Iris pigment epithelial cell (primary cell): ENCODE results near the gene ME3.

Experiments used
- DNase-seq: peaks from one replicate; pipeline ENCODE4 v3.0.0-alpha.2; 2011; ENCODE audit warnings: low read depth

ME3 gene

GRCh38 chr11:86460461-86461385 is 211.7 kb downstream of the ME3 start:
- DNase-seq: peak; percentile 56

DNA sequence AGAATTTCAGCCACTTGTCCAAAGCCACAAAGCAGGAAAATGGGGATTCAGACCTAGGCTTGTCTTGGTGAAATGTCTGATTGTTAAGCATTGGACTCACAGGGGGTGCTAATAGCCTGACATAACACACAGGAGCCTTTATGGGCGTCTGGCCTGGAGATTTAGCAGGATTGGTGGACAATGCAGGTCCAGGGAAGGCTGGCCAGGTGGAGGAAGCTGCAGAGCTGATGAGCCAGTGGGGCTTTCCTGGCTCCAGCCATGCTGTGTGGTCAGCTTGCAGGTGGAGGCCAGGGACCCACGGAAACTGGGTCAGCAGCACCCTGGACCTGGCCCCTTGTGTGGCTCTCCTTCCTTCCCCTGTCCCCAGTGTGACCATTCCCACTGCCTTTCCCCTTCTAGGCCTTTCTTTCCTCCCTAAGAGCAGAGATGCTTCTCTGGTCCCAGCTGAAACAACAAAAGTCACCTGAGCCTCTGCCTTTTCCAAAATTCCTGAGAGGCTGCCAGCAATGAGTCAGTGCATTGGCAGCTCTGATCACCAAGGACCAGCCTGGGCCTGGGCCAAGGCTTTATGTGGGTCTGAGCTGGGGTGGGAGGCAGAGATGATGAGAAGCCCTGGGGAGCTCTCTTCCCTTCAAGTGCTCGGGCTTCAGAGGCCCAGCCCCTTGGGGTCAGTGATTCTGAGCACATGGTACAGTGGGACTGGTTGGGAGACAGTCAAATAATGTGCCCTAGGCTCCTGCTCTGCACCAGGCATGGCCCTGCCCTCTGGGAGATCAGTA is 212.5 kb downstream of the ME3 start:
- DNase-seq: peak; percentile 86

- no peak for DNase-seq
These were observed 213.4 kb downstream of the ME3 start for GRCh38 chr11:86459002-86459385.

DNA sequence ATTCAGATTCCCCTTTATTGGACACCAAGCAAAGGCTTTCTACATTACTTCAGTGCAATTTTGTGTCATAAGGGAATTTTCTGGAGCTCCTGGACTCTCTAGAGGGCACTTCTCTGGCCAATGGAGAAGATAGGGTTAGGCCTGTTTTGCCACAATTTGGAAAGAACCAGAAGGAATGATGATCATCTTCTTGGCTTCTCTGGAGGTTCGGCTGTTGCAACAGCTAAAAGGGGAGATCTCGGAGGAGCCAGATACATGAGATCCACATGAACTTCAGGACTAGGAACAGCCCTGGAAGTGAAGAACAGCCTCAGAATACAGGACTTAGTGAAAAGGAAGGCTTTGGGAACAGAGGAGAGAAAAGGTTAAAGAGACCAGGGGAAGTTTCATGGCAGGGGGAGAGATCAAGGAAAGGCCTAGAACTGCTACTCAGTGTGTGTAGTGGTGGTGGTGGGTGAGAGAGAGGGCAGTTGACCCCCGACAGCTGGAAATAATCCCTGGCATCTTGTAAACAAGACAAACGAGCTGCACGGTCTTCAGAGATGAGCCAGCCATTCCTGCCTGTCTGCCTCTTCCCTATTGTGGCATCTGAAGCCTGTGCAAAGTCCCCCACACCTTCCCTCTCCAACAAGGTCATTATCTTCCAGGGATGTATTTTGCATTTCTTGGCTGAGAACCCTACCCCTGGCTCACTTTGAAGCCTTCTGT is 214.0 kb downstream of the ME3 start:
- DNase-seq: no peak

GRCh38 chr11:86456075-86456939 is 216.1 kb downstream of the ME3 start:
- DNase-seq: peak; percentile 76

- DNase-seq: no peak
These were observed 219.0 kb downstream of the ME3 start for GRCh38 chr11:86453290-86454030.

DNA sequence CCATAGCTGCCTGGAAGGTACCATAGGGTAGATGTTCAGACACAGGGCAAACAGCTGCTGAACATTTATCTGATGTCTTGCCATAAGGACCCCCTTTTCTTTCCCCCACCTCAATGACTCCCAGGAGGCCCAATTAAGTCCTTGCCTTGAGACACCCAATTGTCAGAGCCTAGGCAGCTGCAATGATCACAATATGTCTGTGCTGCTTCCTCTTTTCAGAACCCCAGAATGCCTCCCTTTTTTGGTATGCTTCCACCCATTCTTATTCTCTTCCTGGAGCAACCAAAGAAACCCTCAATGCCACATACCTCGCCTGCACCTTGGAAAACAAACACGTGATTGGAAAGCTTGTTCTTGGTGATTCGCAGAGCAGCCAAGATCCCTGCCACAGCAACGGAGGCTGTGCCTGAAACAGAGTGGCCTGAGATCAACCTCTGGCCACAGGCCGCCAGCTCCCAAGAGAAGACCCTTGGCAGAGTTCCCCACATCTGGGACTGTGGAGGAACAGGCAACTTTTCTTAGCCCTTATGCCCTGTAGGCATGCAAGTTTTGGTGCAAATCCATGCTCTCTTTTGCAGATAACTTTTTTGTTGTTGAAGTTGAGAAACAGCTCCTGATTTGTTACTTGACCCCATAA is 222.3 kb downstream of the ME3 start:
- no peak for DNase-seq

GRCh38 chr11:86447763-86448480 is 224.5 kb downstream of the ME3 start:
- no peak for DNase-seq

DNA sequence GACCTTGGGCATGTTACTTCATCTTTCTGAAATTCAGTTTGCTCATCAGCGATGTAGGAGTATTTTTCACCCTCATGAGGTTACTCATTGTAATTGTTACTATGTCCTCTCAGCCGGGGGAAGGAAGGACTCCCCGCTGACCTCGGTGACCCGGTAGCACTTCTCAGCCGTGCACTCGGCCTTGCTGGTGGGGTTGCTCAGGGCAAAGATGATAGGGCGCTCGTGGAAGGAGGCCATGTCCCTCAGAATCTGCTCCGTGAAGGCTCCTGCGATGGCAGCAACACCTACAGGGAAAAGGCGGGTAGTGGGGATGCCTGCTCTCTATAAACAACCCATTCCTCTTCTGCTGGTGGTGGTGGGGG is 225.5 kb downstream of the ME3 start:
- no peak for DNase-seq

DNA sequence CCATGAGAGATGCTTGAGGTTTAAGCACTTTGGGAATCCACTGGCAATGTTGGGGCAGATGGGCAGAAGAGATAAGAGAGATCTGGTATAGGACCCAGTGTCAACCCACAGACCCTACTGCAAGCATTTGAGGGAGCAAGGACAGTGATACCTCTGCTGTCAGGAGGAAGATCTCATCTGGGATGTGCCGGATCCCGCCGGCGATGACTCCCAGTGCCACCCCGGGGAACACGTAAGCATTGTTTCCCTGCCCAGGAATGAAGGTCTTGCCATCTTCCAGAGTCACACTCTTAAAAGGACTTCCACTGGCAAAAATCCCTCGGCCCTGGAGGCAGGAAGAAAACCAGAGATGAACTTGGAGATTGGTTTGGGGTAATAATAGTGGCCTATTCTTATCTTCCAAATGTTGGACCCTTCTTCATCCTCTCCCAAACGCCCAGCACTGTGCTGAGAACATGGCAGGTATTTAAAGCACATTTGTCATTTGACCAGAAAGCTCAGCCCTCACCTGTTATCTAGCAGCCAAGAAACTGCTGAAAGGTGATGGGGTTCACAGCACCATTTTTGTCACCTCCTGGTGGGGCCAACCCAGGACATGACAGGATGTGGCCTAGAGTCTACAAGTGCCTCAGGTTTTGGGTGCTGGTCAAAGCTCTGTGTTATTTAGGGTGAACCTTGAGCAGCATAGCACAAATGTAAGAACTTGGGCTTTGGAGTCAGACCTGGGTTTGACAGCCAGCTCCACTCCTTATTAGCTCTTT is 226.1 kb downstream of the ME3 start:
- no peak for DNase-seq

- no peak for DNase-seq
These were observed 227.4 kb downstream of the ME3 start for GRCh38 chr11:86444981-86445380.

DNA sequence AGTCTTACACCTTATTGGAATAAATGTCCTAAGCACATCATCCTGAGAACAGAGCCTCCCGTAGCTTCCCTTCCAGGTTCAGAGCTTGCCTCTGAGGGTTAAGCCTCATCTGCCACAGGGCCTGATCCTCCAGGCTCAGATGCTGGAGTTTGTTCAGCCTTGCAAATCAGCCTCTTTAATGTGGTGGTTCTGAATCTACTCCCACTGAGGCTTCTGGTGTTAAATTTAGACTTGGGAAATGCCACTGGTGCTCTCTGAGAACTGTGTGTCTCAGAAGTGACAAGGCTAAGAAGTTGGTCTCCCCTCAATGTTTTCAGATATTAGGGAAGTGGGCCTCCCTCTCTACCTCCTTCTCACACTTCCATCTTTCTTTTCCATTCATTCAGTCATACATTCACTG is 229.0 kb downstream of the ME3 start:
- no peak for DNase-seq

- no peak for DNase-seq
These were observed 229.6 kb downstream of the ME3 start for GRCh38 chr11:86442827-86443226.

DNA sequence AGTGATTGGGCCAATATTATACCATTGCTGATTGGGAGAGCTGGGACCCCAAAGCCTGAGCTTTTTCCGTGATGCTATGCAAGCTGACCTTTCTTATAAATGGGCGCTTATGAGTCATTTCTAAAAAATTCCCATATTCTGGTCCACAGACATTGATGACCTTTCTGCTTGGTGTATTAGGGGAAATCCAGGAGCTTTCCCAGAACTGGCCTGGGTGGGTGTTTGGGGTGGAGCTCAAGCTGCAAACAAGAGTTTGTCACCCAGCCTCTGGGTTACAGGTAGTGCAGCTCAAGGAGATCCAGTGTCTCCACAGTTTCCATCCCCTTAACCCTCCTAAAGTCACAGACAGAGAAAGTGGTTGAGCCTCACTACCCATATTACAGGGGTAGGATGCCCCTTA is 230.0 kb downstream of the ME3 start:
- peak; percentile 34 for DNase-seq

DNA sequence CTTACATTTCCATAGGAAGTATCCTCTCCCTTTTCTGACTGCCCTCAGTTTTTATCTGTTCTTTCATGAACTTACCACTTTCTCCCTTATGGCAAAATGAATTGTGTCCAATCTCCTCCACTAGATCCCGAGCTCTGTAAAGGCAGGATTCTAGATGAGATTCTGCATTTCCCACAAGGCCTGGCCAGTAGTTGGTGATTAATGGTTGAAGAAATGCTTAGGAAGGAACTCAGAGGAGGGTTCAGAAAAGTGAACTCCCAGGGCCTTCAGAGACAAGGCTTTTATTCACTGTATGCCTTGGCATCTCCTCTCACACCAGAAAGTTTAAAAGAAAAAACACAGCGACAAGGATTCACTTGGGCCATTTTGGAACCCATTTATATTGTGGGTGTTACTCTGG is 231.6 kb downstream of the ME3 start:
- DNase-seq: no peak

DNA sequence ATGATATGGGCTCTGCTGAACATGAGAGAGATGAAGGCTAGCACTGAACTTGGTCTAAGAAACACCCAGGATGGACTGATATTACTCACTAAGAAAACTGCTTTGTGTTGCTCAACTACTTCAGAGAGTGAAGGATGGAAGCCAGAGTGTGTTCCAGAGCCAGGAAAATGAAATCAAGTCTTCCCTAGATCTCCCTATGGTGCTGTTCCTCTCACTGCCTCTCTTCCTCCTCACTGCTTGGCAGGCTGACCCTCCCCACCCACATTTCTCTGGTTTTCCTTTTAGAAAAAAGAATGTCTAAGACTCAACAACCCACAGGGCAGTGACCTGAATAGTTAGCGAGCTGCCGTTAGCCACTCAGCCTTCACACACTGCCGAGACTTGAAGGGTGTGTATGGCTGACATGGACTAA is 232.1 kb downstream of the ME3 start:
- peak; percentile 70 for DNase-seq

- peak; percentile 79 for DNase-seq
These were observed 233.7 kb downstream of the ME3 start for GRCh38 chr11:86438685-86439084.

DNA sequence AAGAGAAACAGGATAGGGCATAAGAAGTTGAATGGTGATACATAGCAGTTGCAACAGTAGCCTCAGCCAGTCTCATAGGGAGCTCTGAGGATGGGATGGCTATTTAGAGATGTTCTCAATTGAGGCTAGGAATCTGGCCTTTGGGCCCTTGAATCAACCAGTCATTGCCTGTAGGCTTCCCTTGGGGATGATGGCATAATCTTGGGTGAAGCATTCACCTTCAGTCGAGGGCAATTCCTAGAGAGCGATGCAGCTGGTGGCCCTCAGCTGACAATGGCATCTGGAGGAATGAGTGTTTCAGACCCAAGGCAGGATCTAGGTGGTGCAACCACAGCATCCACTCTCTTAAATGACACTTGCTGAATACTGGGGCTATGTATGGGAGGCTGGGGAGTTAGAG is 236.7 kb downstream of the ME3 start:
- no peak for DNase-seq
